SK-N-SH (cell line): ENCODE data around the gene OR6B3. TPM values are rescaled to one million over a fixed set of nuclear protein-coding genes. Genes with fewer than 3 reads are reported as not detected.

Experiments
- CTCF ChIA-PET: fragments of 300-600, 350-600 bp; formaldehyde crosslinking; extraction: SDS; loops from one replicate; lab custom pipeline; 2021; lab: Yijun Ruan, JAX
- POLR2A ChIA-PET: fragments of 350-600 bp; sonication (Branson Sonifier 250); formaldehyde crosslinking; extraction: SDS; loops from one replicate; lab custom pipeline; 2020; ENCODE audit warnings: antibody characterized with exemption, inconsistent platforms; lab: Yijun Ruan, JAX
- DNase-seq: peaks from one replicate; pipeline ENCODE4 v3.0.0; 2012
- H2AFZ ChIP-seq: fragments of 200-600 bp; sonication (generic); 2 replicates; pipeline ENCODE4 v1.8.1; 2016; ENCODE audit warnings: antibody characterized with exemption, mild to moderate bottlenecking, low read depth
- H3F3A ChIP-seq: fragments of 200-600 bp; sonication (generic); replicated peaks from 2 replicates; pipeline ENCODE3; 2016; ENCODE audit warnings: antibody characterized with exemption, mild to moderate bottlenecking; ENCODE audit not compliant: insufficient read depth
- H3K27ac ChIP-seq, 2 experiments: fragments of 200-500 bp in 1 of 2; fragments of 200-600 bp in 1 of 2; sonication (Bioruptor generic) in 1 of 2; sonication (generic), shearing (Covaris generic) in 1 of 2; 2 replicates each; pipeline versions ENCODE4 v1.5.1 to v1.6.1; 2014 to 2016; ENCODE audit warnings: low read depth in 2 of 2, inconsistent platforms in 1 of 2, low read length in 1 of 2, mild to moderate bottlenecking in 1 of 2, mixed read lengths in 1 of 2
- H3K27me3 ChIP-seq: fragments of 200-600 bp; sonication (generic), shearing (Covaris generic); 2 replicates; pipeline ENCODE4 v1.6.1; 2016; ENCODE audit warnings: mixed run types; ENCODE audit not compliant: insufficient read depth
- H3K36me3 ChIP-seq, 2 experiments: fragments of 200-500 bp in 1 of 2; fragments of 200-600 bp in 1 of 2; sonication (Bioruptor generic) in 1 of 2; sonication (generic) in 1 of 2; replicated peaks in 1 of 2; 2 replicates each; pipeline versions ENCODE3 to v1.5.1; 2014 to 2016; ENCODE audit warnings: low read length in 1 of 2, mild to moderate bottlenecking in 1 of 2; ENCODE audit not compliant: insufficient read depth in 2 of 2, control insufficient read depth in 1 of 2
- H3K4me1 ChIP-seq, 2 experiments: fragments of 200-500 bp in 1 of 2; fragments of 200-600 bp in 1 of 2; sonication (Bioruptor generic) in 1 of 2; sonication (generic), shearing (Covaris generic) in 1 of 2; 2 replicates each; pipeline versions ENCODE4 v1.5.1 to v1.6.1; 2014 to 2016; ENCODE audit warnings: low read depth in 1 of 2, low read length in 1 of 2, mixed run types in 1 of 2; ENCODE audit not compliant: insufficient read depth in 2 of 2, control insufficient read depth in 1 of 2
- H3K4me2 ChIP-seq: fragments of 200-600 bp; sonication (generic), shearing (Covaris generic); 2 replicates; pipeline ENCODE4 v1.6.1; 2017; ENCODE audit warnings: mixed run types
- H3K4me3 ChIP-seq, 2 experiments: fragments of 200-500 bp in 1 of 2; fragments of 200-600 bp in 1 of 2; sonication (Bioruptor generic) in 1 of 2; sonication (generic), shearing (Covaris generic) in 1 of 2; 2 replicates each; pipeline versions ENCODE4 v1.5.1 to v1.8.1; 2014 to 2016; ENCODE audit warnings: low read depth in 2 of 2, inconsistent platforms in 1 of 2, low read length in 1 of 2, mild to moderate bottlenecking in 1 of 2, mixed read lengths in 1 of 2, moderate library complexity in 1 of 2
- H3K79me2 ChIP-seq: fragments of 200-600 bp; sonication (generic); 2 replicates; pipeline ENCODE4 v1.8.1; 2017; ENCODE audit warnings: mild to moderate bottlenecking; ENCODE audit not compliant: insufficient read depth
- H3K9ac ChIP-seq: fragments of 200-600 bp; sonication (generic); 2 replicates; pipeline ENCODE4 v1.6.1; 2017; ENCODE audit warnings: mixed run types
- H3K9me2 ChIP-seq: fragments of 200-600 bp; sonication (generic); 2 replicates; pipeline ENCODE4 v1.6.1; 2017; ENCODE audit warnings: mixed run types
- H3K9me3 ChIP-seq: fragments of 200-600 bp; sonication (generic); 2 replicates; pipeline ENCODE4 v1.6.1; 2017; ENCODE audit warnings: mixed run types, mild to moderate bottlenecking, moderate library complexity
- H4K20me1 ChIP-seq: fragments of 200-600 bp; sonication (generic); 2 replicates; pipeline ENCODE4 v1.6.1; 2017; ENCODE audit warnings: mild to moderate bottlenecking, mixed run types; ENCODE audit not compliant: insufficient read depth
- ELF1 ChIP-seq: IDR thresholded peaks from 2 replicates; pipeline ENCODE4 v1.4.0; 2012
- EP300 ChIP-seq, 2 experiments: IDR thresholded peaks; 2 replicates each; pipeline versions ENCODE4 v1.4.0 to v1.6.1; 2012; ENCODE audit warnings: borderline replicate concordance in 1 of 2, low read depth in 1 of 2, low read length in 1 of 2
- FOSL2 ChIP-seq: IDR thresholded peaks from 2 replicates; pipeline ENCODE4 v1.4.0; 2012; ENCODE audit warnings: low read depth, mild to moderate bottlenecking, moderate library complexity, borderline replicate concordance
- FOXJ3 ChIP-seq: sonication (generic); formaldehyde crosslinking; IDR thresholded peaks from 2 replicates; pipeline ENCODE4 v1.5.1; 2020; ENCODE audit warnings: mild to moderate bottlenecking, missing genetic modification reagents
- GABPA ChIP-seq: IDR thresholded peaks from 2 replicates; pipeline ENCODE4 v1.4.0; 2012; ENCODE audit warnings: low read depth, mild to moderate bottlenecking
- MEF2A ChIP-seq: IDR thresholded peaks from 2 replicates; pipeline ENCODE4 v1.4.0; 2012; ENCODE audit warnings: low read depth, borderline replicate concordance
- MXI1 ChIP-seq: IDR thresholded peaks from 2 replicates; pipeline ENCODE4 v1.6.1; 2012; ENCODE audit warnings: mild to moderate bottlenecking, low read depth, low read length, improper control_type of control experiment
- POLR2AphosphoS5 ChIP-seq: IDR thresholded peaks from 2 replicates; pipeline ENCODE4 v1.6.1; 2012; ENCODE audit warnings: low read depth, low read length
- RCOR1 ChIP-seq: fragments of 150-350 bp; IDR thresholded peaks from 2 replicates; pipeline ENCODE4 v1.6.1; 2017; ENCODE audit warnings: antibody characterized with exemption, low read length
- RFX5 ChIP-seq: IDR thresholded peaks from 2 replicates; pipeline ENCODE4 v1.6.1; 2012; ENCODE audit warnings: mild to moderate bottlenecking, improper control_type of control experiment, low read length
- RXRA ChIP-seq: IDR thresholded peaks from 2 replicates; pipeline ENCODE4 v1.4.0; 2012; ENCODE audit warnings: low read depth, mild to moderate bottlenecking, borderline replicate concordance
- WGBS: methylation state at CpG from one replicate; pipeline ENCODE4 v1.1.6; 2017; ENCODE audit warnings: low lambda C conversion rate; 5-methylcytosine and 5-hydroxymethylcytosine counted together
- polyA plus RNA-seq, 3 experiments: library from polyadenylated mRNA; depleted of rRNA; stranded (reverse); fragments of >200 nt; gene quantifications; 2 replicates each; pipeline ENCODE4 v1.2.3, GENCODE V29; 2012
- TF ChIP-seq, protein P1 (sequence below): fragments of 150-350 bp; IDR thresholded peaks from 2 replicates; pipeline ENCODE4 v1.6.1; 2016; ENCODE audit warnings: mild to moderate bottlenecking, low read depth, low read length

OR6B3 gene
- polyA plus RNA-seq, 1 of the 3 experiments (the other 2 are of a cell fraction) = not detected

GRCh38 chr2:240095556-240096523, 42.5 kb upstream of the OR6B3 start:
- DNase-seq = peak; percentile 20
- Histone ChIP-seq H3K9me2 (no peaks in the 10 kb centered on the region), H3K9ac (no peak overlapping the region), H3K79me2 (no peaks in the 10 kb centered on the region), H3K36me3 (no peaks in the 10 kb centered on the region), H3K4me3 (no peak overlapping the region), H3K27me3 (peaks cover 14% of the 10 kb centered on the region; the same call in 1 of the 2 replicates), H3K9me3 (no peaks in the 10 kb centered on the region), H4K20me1 (no peaks in the 10 kb centered on the region), H3K27ac (no peak overlapping the region), H2AFZ (no peak overlapping the region), H3F3A (no peaks in the 10 kb centered on the region), H3K4me2 (no peak overlapping the region), H3K4me1 (no peaks in the 10 kb centered on the region)
- 5% methylated on average over 19 of the region's 43 CpGs for WGBS
- POLR2A ChIA-PET = no interaction called here
- TF ChIP-seq MXI1 (no peak), POLR2AphosphoS5 (no peak), GABPA (no peak), RFX5 (no peak), MEF2A (no peak), EP300 (IDR thresholded peaks at IDR 0.05; ENCODE audit: borderline replicate concordance in 1 of 2, low read depth in 1 of 2, low read length in 1 of 2) (no peak), FOXJ3 (no peak), RCOR1 (no peak), RXRA (no peak), ELF1 (no peak)
- TF ChIP-seq, protein P1, sequence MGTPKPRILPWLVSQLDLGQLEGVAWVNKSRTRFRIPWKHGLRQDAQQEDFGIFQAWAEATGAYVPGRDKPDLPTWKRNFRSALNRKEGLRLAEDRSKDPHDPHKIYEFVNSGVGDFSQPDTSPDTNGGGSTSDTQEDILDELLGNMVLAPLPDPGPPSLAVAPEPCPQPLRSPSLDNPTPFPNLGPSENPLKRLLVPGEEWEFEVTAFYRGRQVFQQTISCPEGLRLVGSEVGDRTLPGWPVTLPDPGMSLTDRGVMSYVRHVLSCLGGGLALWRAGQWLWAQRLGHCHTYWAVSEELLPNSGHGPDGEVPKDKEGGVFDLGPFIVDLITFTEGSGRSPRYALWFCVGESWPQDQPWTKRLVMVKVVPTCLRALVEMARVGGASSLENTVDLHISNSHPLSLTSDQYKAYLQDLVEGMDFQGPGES = no peak
- CTCF ChIA-PET = no interaction called here

DNA sequence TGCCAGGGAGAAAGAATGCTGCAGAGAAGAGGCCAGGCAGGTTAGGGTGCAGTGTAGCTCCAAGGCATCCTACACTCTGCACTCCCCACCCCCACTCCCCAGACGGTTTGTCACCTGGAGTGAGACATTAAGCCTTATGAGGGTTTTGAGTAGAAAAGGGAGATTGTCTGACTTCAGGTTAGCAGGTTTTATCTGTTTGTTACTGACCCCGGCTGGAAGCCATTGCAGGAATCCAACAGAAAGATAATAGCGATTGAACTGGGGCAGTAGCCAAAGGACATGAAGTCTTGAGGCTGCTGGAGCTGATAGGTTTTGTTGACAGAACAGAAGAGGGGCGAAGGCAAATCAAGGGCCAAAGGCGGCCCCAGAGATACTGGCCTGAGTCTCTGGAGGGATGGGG, 36.0 kb upstream of the OR6B3 start:
- H3K4me3 ChIP-seq = no peak overlapping the region
- no peaks in the 10 kb centered on the region for H3F3A ChIP-seq
- 8% methylated on average over 5 of the region's 5 CpGs for WGBS
- no peaks in the 10 kb centered on the region for H4K20me1 ChIP-seq
- no peaks in the 10 kb centered on the region; the same call in 1 of the 2 replicates for H3K27me3 ChIP-seq
- no peaks in the 10 kb centered on the region for H3K9me3 ChIP-seq
- no peak for TF ChIP-seq FOSL2
- no peaks in the 10 kb centered on the region for H3K36me3 ChIP-seq
- no peak for DNase-seq
- H3K79me2 ChIP-seq = no peaks in the 10 kb centered on the region
- no peaks in the 10 kb centered on the region for H3K4me1 ChIP-seq
- POLR2A ChIA-PET = no interaction called here
- H3K27ac ChIP-seq = no peak overlapping the region
- CTCF ChIA-PET = interaction anchor here (2.9 kb wide), 1 partner anchor 54 kb away, joined by 10 read pairs; no protein-coding TSS in a partner anchor
- H3K9ac ChIP-seq = no peak overlapping the region
- H3K9me2 ChIP-seq = no peaks in the 10 kb centered on the region
- H3K4me2 ChIP-seq = no peak overlapping the region
- no peak overlapping the region for H2AFZ ChIP-seq
